GM18858 (cell line): ENCODE measurements around the gene PNKP.

Experiments used
- ATAC-seq: cut with Tn5 transposase; IDR thresholded peaks from one replicate; pipeline ENCODE4 v1.9.1; 2021; ENCODE audit not compliant: unreplicated experiment

Gene PNKP

DNA sequence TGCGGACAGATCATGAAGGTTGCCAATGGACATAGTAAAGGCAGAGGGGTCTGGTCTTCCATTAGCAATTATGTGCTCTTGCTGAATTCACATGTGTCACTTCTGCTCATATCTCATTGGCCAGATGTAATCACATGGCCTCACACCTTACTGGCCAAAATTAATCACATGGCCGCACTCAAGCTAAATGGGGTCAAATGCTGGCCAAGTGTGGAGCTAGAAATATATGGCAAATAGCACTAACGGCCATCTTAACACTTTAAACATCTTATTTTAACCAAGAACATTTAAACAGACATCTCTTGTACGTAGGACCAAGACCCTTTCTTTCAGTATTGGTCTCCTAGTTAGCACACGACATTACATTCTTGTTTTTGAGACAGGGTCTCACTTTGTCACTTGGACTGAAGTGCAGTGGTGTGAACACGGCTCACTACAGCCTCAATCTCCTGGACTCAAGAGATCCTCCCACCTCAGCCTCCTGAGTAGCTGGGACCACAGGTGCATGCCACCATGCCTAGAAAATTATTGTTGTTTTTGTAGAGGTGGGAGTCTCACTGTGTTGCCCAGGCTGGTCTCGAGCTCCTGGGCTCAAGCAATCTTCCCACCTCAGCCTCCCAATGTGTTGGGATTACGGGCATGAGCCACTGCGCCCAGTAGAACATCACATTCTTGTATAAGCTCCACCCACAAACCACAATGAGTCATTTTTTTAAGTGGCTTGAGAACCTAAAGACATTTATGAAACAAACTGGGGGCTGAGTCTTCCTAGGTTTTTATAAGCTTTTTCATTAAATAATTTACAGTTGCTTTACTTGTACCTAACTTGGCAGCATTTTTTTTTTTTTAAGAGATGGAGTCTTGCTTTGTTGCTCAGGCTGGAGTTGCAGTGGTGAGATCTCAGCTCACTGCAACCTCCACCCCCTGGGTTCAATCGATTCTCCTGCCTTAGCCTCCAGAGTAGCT lies 19.4 kb downstream of the PNKP start:
- no peak for ATAC-seq

DNA sequence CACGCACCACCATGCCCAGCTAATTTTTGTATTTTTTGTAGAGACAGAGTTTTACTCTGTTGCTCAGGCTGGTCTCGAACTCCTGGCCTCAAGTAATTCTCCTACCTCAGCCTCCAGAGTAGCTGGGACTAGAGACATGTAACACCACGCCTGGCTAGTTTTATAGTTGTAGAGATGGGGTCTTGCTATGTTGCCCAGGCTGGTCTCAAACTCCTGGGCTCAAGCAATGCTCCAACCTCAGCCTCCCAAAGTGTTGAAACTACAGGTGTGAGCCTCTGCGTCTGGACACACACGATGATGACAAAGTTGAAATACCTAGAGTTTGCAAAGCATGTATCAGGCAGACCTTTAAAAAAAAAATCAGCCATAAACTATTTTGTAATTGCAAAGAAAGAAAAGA lies 21.0 kb downstream of the PNKP start:
- ATAC-seq: no peak

DNA sequence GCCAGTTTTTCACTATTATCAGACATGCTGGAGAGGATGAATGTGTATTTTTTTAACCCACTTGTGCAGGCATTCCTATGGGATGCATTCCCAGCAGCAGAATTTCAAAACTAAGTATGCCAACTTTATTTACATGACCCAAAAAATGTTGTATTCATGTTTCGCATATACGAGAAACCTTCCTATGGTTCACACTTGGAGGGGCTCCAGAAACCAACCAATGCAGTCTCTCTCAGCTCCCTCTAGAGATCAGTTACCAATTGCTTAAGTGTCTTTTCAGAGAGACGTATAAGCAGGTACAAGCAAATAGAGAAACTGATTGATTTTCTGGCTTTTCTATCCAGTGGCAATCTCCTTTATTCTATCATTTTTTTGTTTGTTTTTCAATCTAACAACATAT lies 22.0 kb downstream of the PNKP start:
- no peak for ATAC-seq

DNA sequence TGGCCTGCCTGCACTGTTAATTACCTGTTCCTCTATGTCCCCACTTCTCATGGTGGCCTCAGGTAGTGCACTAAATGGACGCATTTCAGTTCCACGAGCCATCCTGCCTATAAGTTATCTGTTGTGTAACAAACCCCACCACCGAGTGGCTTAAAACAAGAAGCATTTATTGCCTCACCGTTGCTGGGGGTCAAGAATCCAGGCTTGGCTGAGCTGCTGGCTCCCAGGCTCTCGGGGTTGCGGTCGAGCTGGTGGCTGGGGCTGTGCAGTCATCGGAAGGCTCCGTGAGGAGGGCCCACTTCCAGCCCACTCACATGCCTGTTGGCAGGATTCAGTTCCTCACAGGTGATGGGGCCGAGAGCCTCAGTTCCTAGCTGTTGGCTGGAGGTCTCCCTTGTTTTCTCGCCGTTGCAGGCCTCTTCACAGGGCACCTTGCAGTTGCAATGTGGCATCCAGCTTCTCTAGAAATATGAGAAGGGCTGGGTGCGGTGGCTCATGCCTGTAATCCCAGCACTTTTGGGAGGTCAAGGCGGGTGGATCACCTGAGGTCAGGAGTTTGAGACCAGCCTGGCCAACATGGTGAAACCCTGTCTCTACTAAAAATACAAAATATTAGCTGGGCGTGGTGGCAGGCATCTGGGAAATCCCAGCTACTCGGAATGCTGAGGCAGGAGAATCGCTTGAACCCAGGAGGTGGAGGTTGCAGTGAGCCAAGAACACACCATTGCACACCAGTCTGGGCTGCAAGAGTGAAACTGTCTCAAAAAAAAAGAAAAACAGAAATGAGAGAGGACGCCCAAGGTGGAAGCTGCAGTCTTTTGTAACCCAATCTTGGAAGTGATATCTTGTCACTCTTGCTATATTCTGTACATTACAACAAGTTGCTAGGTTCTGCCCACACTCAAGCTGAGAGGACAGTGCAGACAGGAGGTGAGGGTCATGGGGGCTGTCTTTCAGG lies 23.0 kb downstream of the PNKP start:
- ATAC-seq: no peak

DNA sequence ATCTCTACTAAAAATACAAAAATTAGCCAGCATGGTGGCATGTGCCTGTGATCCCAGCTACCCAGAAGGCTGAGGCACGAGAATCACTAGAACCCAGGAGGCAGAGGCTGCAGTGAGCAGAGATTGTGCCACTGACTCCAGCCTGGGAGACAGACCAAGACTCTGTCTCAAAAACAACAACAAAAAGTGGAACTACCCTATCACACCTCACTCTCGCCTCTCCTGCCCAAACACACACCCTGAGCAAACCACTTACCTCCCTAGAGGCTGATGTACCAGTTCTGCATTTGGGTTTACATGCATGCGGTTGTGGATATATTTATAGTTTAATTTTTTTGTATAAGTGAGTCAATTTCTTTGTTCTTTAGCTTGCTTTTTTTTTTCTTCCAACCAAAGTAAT lies 24.1 kb downstream of the PNKP start:
- no peak for ATAC-seq

DNA sequence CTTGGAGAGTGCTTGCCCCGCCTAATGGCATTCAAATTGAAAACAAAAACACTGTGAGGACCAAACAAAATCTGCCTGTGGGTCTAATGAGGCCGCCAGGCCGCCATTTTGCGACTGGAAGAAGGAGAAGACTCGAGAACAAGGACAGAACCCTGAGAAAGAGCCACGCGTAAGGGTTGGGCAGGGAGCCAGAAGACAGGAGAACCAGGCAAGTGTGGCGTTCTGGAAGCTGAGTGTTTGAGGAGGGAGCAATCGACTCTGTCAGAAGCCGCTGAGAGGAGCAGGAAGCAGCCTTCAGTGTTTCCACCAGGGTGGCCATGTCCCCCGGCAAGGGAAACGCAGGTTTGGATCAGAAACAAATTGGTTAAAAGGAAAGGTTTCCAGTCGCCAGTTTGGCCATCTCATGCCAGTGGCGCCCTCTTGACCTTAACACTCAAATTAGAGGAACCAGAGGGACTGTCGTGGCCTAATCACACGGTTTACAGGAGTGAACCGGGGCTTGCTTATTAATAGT lies 26.6 kb downstream of the PNKP start:
- no peak for ATAC-seq

DNA sequence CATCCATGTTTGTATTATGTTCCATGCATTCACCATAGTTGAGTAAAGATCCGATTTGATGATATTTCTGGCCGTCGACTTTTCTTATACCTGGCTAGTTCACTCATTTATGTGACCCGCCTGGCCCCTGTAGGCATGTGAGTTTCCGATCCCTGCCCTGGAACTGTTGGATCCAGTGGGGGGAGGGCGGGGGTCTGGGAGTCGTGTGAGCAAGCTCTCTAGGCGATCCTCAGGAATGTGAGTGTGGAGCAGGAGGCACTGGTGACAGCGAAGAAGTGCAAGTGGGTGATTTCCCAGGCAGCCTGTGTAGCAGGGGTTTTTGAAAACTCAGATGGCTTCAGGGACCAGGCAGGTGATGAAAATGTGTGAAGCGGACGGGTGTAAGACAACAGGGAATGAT lies 27.1 kb downstream of the PNKP start:
- no peak for ATAC-seq

DNA sequence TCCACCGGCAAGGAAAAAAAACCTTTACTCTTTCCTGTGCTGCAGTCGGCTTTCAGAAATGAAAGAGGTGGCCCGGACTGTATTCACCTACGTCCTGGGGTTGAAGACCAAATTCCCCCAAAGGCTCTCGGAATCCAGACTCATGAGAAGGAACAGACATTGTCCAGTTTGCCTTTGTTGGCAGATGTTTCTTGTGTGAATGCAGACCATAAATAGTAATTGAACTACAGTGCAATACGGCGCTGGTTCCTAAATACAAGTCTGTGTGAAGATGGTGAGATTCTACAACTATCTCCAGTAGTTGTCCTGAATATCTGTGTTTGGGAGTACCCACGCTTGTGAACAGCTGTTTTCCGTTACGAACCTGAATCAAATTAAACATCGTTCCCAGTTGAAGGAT lies 27.7 kb downstream of the PNKP start:
- no peak for ATAC-seq

DNA sequence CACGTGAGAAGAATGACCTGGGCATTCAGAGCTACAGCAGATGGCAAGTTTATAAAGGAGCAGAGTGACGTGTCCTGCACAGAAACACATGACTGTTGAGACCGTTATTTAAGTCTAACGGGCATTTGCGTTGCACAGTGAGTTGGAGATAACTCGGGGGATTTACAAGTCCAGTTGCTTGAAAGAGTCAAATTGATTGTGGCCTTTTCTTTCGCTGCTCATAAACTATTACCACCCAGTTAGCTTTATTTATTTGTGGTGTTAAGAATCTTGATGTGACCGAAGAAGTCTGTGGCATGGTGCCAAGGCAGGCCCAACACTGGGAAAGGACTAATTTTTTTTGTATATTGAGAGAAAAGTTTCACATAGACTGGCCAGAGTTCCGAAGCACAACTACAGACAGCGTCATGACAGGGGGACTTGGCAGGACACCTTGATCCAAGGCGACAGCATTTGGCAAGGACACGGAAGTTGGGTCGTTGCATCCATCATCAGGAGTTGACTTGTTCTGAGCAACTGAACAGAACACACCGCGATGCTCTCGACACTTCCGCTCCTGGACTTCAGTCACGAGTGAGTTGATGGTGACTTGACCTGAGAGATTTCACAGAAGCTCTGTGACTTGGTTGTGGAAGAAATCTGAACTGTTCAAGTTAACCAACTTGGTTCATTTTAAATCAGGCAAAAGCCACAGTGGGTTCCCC lies 28.3 kb downstream of the PNKP start:
- no peak for ATAC-seq

DNA sequence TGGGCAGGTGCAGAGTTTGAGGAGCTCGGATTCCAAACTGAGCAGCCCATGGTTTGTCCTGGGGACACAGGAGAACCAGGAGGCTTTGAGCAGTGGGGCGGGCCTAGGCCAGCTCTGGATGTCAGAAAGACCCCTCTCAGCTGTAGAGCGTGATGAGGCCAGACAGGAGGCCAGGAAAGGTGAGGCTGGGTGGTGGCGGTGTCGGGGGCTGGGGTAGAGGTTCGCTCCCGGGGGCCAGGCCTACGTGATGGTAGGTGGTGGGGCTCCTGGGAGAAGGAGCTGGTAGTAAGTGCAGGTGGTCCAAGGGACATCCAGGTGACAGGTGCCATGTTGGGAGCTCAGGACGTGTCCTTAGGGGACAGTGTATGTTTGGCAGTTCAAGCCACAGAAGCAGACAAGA lies 30.0 kb downstream of the PNKP start:
- no peak for ATAC-seq

DNA sequence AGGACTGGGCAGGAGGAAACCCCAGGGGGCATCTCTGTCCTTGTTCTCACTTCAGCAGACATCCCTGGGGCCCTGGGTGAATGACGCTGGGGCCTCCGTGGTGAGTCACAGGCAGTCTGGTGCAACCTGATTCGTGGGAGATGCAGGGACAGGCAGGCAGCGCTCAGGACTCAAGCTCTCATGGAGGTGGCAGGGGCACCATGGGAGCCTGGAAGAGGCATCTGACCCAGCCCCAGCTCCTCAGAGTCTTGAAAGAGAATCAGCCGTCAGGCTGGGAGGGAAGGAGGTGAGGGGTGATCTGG lies 30.4 kb downstream of the PNKP start:
- no peak for ATAC-seq

DNA sequence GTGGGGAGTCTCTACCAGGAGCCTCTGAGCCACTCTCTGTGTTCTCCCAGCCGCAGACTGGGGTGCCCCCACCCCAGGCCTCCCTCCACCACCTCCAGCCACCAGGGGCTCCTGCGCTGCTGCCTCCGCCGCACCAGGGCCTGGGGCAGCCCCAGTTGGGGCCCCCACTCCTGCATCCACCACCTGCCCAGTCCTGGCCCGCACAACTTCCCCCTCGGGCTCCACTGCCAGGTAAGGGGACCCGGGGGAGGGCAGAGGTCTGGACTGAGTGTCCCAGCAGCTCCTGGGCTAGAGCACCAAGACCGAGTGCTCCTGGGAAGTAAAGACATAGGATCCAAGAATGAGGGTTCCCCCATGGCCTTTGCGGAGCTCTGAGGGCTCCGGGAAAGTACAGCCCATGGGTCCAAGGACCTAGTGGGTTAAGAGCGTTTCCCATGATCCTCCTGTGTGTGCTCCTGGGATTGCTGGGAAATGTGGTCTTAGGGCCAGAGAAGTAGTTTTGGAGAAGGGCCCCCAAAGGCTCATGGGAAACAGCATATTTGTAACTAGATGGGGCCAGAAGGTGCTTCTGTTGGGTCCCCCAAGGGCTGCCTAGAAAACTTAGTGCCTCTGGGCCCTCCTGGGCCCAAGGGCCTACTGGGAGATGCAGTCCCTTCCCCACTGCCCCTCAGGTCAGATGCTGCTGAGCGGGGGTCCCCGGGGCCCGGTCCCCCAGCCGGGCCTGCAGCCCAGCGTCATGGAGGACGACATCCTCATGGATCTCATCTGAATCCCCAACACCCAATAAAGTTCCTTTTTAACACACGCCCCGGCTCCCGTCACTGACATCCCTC lies 31.0 kb downstream of the PNKP start:
- no peak for ATAC-seq

DNA sequence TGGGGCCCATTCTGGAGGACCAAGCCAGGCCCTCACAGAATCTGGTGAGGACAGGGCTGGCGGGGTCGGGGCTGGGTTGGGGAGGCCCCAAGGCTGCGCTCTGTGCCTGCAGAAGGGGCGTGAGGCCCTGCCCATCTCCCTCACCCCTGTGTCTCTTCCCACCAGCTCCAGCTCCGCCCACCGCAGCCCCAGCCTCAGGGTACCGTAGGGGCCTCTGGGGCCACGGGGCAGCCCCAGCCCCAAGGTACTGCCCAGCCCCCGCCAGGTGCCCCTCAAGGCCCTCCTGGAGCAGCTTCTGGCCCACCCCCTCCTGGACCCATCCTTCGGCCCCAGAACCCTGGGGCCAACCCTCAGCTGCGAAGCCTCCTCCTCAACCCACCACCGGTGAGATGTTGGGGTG lies 31.8 kb downstream of the PNKP start:
- ATAC-seq: no peak

DNA sequence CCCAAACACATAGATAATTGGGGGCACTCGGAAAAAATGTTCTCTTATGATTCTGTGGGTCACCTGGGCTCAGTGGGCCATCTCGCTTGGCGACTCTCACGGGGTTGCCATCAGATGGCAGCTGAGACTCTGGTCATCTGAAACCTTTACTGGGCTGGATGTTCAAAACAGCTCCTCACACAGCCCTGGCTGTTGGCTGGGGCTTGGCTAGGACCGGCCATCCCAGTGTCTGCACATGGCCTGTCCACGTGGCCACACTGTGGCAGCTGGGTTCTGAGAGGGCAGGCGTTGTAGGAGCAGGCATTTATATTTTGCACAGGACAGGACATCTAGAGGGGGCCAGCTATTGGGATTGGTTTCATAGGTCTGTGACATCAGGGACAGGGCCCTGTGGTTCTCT lies 33.8 kb downstream of the PNKP start:
- ATAC-seq: no peak

DNA sequence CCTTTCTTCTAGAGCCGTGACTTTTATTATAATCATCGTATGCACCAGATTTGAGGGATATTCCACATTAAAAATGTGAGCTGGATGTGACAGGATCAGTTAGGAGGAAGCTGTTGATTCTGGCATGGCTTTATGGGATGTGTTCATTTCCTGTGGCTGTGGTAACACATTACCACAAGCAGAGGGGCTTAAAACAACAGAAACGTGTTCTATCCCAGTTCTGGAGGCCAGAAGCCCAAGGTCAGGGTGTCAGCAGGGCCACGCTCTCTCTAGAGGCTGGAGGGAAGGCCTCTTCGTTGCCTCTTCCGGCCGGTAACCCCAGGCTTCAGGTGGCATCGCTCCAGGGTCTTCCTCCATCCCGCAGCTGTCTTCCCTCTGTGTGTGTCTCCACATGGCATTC lies 34.8 kb downstream of the PNKP start:
- ATAC-seq: no peak

DNA sequence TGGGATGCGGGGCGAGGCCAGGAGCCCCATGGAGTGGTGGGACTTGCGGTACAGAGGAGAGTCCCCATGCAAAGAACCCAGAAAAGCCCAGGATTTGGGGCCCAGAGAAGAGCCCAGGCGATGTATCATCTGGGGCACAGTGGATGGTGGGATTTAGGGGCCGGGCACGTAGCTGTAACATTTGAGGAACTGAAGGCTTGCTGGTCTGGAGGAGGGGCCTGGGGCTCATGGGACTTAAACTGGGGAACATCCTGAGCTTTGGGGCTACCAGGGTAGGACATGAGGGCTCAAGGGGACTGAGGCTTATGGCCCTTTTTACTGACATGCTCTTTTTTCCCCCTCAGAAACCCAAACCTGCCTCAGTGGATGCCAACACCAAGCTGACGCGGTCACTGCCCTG lies 35.8 kb downstream of the PNKP start:
- no peak for ATAC-seq

DNA sequence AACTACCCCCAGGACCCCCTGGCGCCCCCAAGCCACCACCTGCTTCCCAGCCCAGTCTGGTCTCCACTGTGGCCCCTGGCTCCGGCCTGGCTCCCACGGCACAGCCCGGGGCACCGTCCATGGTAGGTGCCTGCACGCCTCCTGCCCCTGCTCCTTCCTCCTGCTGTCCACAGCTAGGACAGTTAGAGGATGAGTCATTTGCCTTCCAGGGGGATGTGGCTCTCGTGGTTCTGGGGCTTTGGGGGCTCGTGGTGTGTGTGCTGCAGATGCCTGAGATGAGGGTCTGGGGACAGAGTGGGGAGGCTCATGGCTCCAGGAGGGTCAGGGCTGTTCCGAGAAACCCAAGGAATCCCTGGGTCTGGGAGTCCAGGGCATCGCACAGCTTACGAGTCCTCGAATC lies 36.6 kb downstream of the PNKP start:
- ATAC-seq: no peak

DNA sequence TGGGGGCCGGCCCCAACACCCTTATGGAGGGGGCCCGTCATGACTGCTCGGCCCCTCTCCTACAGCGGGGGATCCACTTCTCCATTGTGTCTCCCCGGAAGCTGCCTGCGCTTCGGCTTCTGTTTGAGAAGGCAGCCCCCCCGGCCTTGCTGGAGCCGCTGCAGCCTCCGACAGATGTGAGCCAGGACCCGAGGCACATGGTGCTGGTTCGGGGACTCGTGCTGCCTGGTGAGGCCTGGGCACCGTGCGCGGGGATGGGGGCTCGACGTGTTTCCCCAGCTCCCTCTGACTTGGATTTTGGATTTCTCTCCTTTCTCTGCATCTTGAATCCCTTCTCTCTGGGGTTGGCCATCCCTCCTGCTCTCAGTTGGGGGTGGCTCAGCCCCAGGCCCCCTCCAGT lies 37.7 kb downstream of the PNKP start:
- ATAC-seq: no peak

DNA sequence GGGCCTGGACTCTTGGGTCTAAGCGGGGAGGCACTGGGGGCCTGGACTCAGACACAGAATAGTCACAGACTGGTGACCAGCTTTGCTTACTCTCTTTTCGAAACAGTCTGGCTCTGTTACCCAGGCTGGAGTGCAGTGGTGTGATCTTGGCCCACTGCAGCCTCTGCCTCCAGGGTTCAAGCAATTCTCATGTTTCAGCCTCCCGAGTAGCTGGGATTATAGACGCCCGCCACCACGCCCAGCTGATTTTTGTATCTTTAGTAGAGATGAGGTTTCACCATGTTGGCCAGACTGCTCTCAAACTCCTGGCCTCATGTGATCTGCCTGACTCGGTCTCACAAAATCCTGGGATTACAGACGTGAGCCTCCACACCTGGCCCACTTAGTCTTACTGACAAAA lies 38.2 kb downstream of the PNKP start:
- ATAC-seq: no peak

DNA sequence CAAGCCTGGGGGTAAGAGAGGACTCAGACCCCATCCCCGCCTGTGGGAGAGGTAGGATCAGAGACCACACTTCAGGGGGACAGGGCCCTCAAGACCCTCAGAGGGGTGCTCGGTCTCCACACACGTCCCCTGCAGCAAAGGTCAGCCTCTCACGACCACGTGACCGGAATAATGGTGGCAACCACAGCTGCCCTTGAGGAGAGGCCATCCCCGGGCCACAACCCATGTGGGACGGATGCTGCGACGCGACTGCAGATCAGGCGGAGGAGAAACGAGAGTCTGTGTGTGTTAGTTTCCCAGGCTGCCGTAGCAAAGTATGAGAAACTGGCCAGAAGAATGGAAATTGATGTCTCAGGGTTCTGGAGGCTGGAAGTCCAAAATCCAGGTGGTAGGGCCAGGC lies 40.3 kb downstream of the PNKP start:
- ATAC-seq: no peak
